Measurements from ENCODE around the gene MARCKS. TPM values are rescaled to one million over a fixed set of nuclear protein-coding genes. Genes with fewer than 3 reads are reported as not detected.
A peak's percentile ranks its signal among the peaks of the same experiment; 100 is the strongest.
"Not testable (repeated sequence)": the region's sequence is repeated elsewhere in the genome, so short reads cannot be mapped to it uniquely, and the experiment has no call there.

MARCKS gene
- total RNA-seq, 1 experiment from 2014 or later, result 0.08 TPM

DNA sequence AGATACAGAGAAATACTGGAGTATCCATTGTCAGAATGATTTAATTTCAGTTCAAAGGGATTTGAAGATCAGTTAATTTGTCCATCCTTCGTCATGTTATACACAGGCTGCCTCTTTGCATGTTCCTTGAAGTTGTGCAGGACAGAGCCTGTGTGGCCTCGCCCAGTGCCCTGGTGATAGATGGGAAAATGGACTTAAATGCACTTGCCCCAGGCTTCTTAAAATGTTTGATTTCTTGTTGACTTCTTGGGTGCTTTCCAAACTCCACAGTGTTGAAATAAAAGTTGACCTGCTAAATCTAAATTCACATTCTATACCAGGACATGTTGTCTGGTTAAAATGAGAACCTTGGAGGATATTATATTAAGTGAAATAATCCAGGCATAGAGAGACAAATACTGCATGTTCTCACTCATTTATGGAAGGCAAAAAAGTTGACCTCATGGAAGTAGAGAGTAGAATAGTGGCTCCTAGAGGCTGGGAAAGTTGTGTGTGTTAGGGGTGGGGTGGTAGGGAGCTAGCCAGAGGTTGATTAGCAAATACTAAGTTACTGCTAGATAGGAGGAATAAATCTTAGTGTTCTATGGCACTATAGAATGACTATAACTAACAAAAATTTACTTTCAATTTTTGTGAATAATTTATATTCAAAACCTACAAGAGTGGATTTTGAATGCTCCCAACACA is 25.3 kb downstream of the MARCKS start:
- no peak for DNase-seq (ENCODE audit: low read depth)

DNA sequence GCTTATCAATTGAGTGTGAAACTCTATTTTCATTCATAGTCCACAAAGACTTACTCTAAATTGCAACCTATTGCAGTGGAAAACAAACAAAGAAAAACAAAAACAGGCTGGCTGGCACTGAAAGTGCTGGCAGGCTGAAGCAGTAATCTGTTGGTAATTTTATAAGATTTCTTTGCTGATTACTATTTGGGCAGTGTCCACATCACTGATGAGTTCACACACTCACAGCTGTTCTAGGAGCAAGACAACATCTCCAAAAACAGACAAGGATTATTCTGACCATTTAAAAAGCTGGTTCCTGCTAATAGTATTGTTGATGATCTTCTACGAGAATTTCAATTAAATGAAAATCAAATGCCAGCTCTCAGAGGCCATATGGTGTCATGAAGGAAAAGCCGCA is 26.9 kb downstream of the MARCKS start:
- no peak for DNase-seq (ENCODE audit: low read depth)

DNA sequence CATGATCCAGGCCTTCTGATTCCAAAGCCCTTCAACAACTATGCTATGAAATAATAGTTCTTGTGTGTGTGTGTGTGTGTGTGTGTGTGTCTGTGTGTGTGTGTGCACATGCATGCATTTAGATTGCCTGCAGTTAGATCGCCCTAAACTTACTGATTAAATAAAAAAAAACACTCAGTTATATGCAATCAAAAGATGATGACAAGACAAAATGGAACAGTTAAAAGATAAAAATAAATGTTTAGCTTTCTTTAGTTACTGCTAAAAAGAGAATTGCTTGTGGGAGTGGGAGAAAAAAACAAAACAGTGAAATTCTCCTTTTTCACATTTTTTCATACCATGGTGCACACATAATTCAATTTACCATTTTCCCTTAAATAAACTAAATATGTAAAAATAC is 29.4 kb downstream of the MARCKS start:
- no peak for DNase-seq (ENCODE audit: low read depth)

- no peak for DNase-seq (ENCODE audit: low read depth)
These were observed 31.3 kb downstream of the MARCKS start for GRCh38 chr6:113888493-113888892.

- no peak for DNase-seq (ENCODE audit: low read depth)
These were observed 31.9 kb downstream of the MARCKS start for GRCh38 chr6:113888956-113889630.

DNA sequence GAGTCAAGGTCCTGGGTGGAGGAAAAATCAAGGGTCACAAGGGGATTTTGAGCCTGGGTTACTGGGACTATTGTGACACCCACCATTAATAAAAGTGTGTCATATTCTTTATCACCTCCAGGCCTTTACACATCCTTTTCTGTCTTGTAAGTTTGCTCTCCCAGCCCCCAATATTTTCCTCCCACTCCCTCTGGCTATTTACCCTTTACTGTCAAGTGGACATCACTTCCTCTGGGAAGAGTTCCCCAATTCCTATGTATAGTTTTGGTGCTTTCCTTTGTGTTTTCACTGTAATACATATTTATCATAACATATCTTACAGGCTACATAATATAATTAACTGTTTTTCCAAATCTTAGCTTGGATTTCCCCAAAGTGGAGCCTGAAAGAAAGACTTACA is 36.3 kb downstream of the MARCKS start:
- no peak for DNase-seq (ENCODE audit: low read depth)

DNA sequence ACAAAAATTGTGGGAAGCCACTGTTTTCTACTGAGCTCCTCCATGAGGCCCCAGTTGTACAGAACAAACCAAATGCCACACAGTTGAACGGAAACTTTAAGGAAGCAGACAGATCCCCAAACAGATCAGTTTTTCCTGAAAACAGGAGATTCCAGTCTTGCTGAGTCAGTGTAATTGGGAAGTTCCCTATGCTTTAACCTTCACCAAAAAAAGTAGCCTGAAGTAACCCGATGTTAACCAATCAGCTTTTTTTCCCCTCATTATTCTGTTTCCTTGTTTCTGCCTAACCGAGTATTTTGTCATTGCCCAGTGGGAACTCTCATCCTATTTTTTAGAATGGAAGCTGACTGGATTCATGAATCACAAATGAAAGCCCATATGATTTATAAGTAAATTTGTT is 36.7 kb downstream of the MARCKS start:
- DNase-seq (ENCODE audit: low read depth), result no peak

DNA sequence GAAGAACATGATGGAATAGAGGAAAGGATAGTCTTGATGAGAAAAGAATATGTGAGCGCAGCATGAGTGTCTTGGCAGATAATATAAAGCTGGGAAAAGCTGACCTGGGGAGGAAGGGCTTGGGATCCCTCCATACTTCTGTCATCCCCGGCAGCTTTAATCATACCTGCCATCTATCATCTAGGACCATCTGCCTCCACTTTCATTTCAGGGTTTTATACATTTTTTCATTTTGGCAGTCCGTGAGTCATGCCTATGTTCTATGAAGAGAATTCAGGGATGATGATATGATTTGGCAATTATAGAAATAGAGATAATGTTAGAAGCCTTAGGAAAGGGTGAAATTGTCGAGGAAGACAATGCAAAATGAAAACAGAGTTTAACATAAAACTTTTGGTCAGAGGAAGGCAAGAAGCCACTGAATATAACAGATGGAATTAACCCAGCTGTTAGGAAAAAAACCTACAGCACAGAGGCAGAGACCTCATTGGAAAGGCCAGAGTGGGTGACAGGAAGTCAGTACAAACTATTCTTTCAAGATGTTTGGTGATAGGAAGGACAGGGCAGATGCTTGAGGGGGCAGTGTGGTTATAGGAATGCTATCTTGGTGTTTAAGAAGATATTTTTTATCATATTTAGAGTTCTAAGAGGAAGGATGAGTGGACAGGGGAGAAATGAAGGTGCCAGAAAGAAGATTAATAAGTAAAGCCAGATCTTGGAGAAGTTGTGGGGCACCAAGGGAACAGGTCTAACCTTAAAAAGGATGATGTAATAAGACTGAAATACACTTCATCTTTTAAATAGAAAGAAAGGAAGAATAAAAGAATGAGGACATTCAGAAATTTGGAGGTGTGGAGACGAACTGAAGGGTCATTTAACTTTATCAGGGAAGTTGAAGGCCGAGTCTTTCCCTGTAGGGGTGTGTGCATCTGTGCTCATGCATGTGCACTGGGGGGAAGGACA is 37.8 kb downstream of the MARCKS start:
- DNase-seq (ENCODE audit: low read depth), result no peak

GRCh38 chr6:113901482-113901881 is 44.3 kb downstream of the MARCKS start:
- DNase-seq (ENCODE audit: low read depth), result no peak

DNA sequence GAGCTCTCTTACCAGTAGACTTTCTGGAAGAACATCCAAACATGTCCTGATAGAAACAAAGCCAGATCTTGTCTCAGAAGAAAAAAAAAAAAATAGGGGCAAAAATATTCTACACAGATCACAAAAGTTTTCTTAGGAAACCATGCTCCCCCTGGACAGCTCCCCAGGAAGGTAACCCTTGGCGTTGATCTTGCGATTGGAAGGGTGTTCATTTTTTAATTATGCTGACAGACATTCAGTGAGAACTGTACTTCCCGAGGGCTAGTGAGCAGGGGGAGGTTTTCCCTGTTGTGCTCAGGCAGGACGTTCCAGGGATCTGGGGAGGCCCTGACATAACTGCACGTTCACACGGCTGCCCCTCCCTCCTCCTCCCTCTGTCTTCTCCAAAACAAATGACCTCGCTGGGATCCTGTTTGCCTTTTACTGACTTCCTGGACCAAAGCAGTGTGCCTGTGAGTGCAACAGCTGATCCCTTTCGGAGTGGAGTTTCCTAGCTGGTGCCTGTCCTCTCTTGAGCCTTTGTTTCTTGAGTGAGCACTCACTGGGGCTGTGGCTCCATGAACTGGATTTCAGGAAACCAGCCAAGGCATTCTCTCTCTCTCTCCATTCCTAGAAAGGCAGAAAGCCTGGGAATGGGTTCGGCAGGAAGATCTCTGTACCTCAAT is 46.7 kb downstream of the MARCKS start:
- DNase-seq (ENCODE audit: low read depth), result peak; percentile 5

DNA sequence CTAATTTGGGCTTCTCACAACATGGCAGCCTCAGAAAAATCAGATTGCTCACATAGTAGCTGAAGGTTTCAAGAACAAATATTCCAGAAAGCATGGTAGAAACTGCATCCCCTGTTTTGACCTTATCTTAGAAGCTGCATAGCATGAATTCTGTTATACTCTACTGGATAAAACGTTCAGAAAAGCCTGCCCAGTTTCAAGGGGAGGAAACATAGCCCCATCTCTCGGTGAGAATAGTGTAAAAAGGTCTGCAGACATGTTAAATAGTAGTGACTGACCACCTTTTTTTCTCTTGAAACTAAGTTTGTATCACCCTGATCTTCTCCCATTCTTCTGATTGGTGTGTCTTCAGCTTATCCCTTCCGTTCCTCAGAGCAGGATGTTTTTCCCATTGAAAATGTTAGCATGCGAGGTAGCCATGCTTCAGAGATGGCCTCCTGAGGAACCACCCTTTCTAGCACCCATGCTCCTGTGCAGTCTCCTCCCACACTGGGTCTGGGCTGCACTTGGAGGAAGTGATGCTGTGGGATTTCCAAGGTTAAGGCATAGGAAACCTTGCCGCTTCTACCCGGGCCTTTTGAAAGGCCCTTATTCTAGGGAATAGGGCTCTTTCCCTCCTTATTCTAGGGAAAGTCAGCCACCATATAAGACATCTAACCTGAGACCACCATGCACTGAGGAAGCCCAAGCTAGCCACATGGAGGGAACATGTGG is 50.1 kb downstream of the MARCKS start:
- DNase-seq (ENCODE audit: low read depth), result no peak

DNA sequence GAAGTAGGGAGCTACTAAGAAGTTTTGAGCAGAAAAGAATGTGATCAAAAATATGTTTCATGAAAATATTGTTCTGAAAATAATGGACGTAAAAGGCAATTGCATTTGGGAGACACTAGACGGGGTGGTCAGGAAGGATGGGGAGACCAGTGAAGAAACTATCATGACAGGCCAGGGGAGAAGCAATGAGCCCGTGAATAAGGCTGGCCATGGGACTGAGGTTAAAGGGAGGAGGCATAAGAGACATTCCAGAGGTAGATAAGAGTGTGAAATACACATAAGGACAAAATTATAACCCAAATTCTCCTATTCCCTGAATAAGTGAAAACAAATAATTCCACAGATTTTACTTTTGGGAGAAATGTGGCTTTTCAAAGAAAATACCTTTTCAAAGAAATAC is 51.7 kb downstream of the MARCKS start:
- no peak for DNase-seq (ENCODE audit: low read depth)

DNA sequence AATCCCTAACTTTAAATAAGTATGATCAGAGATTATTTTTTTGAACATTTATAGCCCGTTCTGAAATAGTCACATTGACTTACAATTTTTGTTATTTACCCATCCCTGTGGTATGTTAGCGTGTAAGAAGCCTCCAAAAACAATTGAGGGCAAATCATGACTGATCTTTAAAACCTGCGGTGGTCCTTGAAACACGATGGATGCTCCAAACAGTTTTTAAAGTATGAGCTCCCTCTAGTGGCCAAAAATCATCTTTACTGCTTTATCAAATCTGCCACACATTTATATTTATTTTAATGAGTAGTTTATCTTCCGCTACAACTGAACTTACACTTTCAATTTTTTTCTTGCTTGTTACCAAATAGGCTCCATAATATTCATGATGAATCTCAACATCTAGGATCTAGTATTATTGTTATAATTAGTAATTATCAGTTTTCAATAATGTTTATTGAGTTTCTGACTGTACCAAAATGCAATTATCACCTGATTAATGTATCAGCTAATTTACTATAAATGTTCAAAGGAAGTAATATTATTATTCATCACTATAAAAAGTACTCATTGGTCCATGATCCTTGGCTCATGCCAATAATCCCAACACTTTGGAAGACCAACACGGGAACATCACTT is 52.2 kb downstream of the MARCKS start:
- peak; percentile 44 for DNase-seq (ENCODE audit: low read depth)

- not testable (repeated sequence) for DNase-seq (ENCODE audit: low read depth)
These were observed 53.1 kb downstream of the MARCKS start for GRCh38 chr6:113910285-113910684.

Other genes starting within 250 kb of the MARCKS start
- 78.9 and 121 TPM in 2 replicates for gene HDAC2, start 113.8 kb downstream of the MARCKS start, total RNA-seq (2014; rRNA removed; shearing (Covaris generic))

All from HT1080 (cell line).